A204.1 (cell line): ENCODE data around the gene AP4S1.
"Not testable (repeated sequence)": the region's sequence is repeated elsewhere in the genome, so short reads cannot be mapped to it uniquely, and the experiment has no call there.

ENCODE experiments used
- FAIRE-seq: peaks from 2 replicates; lab custom pipeline; 2012; peaks lifted over from hg19 to GRCh38; lab: Jason Lieb, UNC

The AP4S1 gene

GRCh38 chr14:31090883-31091764 is 65.7 kb downstream of the AP4S1 start:
- no peak for FAIRE-seq

GRCh38 chr14:31092160-31092708 is 66.8 kb downstream of the AP4S1 start:
- FAIRE-seq: no peak

GRCh38 chr14:31093884-31094839 is 68.7 kb downstream of the AP4S1 start:
- not testable (repeated sequence) for FAIRE-seq

GRCh38 chr14:31095817-31096216 is 70.4 kb downstream of the AP4S1 start:
- not testable (repeated sequence) for FAIRE-seq

GRCh38 chr14:31096255-31096654 is 70.8 kb downstream of the AP4S1 start:
- no peak for FAIRE-seq

- FAIRE-seq: no peak
These were observed 71.6 kb downstream of the AP4S1 start for GRCh38 chr14:31097081-31097480.

GRCh38 chr14:31106768-31107167 is 81.3 kb downstream of the AP4S1 start:
- FAIRE-seq: no peak

- FAIRE-seq: no peak
These were observed 83.8 kb downstream of the AP4S1 start for GRCh38 chr14:31109257-31109656.

GRCh38 chr14:31110872-31111271 is 85.4 kb downstream of the AP4S1 start:
- no peak for FAIRE-seq

- no peak for FAIRE-seq
These were observed 88.3 kb downstream of the AP4S1 start for GRCh38 chr14:31113794-31114193.

GRCh38 chr14:31118892-31119291 is 93.4 kb downstream of the AP4S1 start:
- no peak for FAIRE-seq

- no peak for FAIRE-seq
These were observed 96.7 kb downstream of the AP4S1 start for GRCh38 chr14:31122098-31122611.

- no peak for FAIRE-seq
These were observed 97.5 kb downstream of the AP4S1 start for GRCh38 chr14:31122921-31123320.

GRCh38 chr14:31124197-31124596 is 98.7 kb downstream of the AP4S1 start:
- FAIRE-seq: no peak

- no peak for FAIRE-seq
These were observed 99.8 kb downstream of the AP4S1 start for GRCh38 chr14:31125231-31125630.

- FAIRE-seq: no peak
These were observed 101.2 kb downstream of the AP4S1 start for GRCh38 chr14:31126680-31127079.

- FAIRE-seq: no peak
These were observed 102.2 kb downstream of the AP4S1 start for GRCh38 chr14:31127690-31128089.

GRCh38 chr14:31128601-31129526 is 103.4 kb downstream of the AP4S1 start:
- FAIRE-seq: no peak

- no peak for FAIRE-seq
These were observed 107.7 kb downstream of the AP4S1 start for GRCh38 chr14:31133133-31133532.

GRCh38 chr14:31137214-31137889 is 111.9 kb downstream of the AP4S1 start:
- FAIRE-seq: no peak

- FAIRE-seq: no peak
These were observed 112.9 kb downstream of the AP4S1 start for GRCh38 chr14:31138301-31138700.
